IMR-90 (cell line): ENCODE measurements around the gene BTD.
A peak's percentile ranks its signal among the peaks of the same experiment; 100 is the strongest.

Experiments used
- CEBPB ChIP-seq: IDR thresholded peaks from 2 replicates; pipeline ENCODE4 v1.6.1; 2012; ENCODE audit warnings: low read depth, low read length, improper control_type of control experiment
- CTCF ChIP-seq: conservative IDR thresholded peaks from 2 replicates; pipeline ENCODE4 v1.5.1; 2012; ENCODE audit warnings: mild to moderate bottlenecking, low read depth, low read length, improper control_type of control experiment
- MXI1 ChIP-seq: IDR thresholded peaks from 2 replicates; pipeline ENCODE4 v1.6.1; 2012; ENCODE audit warnings: low read depth, mild to moderate bottlenecking, low read length, moderate library complexity, borderline replicate concordance
- POLR2A ChIP-seq: IDR thresholded peaks from 2 replicates; pipeline ENCODE4 v1.6.1; 2012; ENCODE audit warnings: mild to moderate bottlenecking, low read depth, low read length

GRCh38 chr3:15647611-15648167, 46.1 kb downstream of the BTD start:
- TF ChIP-seq CTCF (no peak), MXI1 (no peak), CEBPB (peak; percentile 40; the same call in 1 of the 2 replicates), POLR2A (peak; percentile 65)
